HepG2 (cell line): ENCODE measurements around the gene SEMA3E. TPM values are rescaled to one million over a fixed set of nuclear protein-coding genes. Genes with fewer than 3 reads are reported as not detected.

Experiments
- ATAC-seq: fragments of 200-7000 bp; cut with Tn5 transposase; 3 replicates; pipeline ENCODE4 v1.9.1; 2020; ENCODE audit warnings: mild to moderate bottlenecking, moderate library complexity
- BruUV-seq: library from RNA; stranded (reverse); fragments of 400-500 nt; replicated peaks from 2 replicates; lab custom pipeline; 2021; lab: Mats Ljungman, UMichigan
- CTCF ChIA-PET: fragments of 300-600 bp; formaldehyde crosslinking; extraction: SDS; loops from one replicate; lab custom pipeline; 2021; ENCODE audit warnings: low total read pairs, inconsistent platforms, low intra/inter-chr PET ratio; lab: Yijun Ruan, JAX
- POLR2A ChIA-PET: fragments of 350-600 bp; sonication (Branson Sonifier 250); formaldehyde crosslinking; loops from one replicate; lab custom pipeline; 2020; ENCODE audit warnings: antibody characterized with exemption, inconsistent platforms; lab: Yijun Ruan, JAX
- DNase-seq: peaks from one replicate; pipeline ENCODE4 v3.0.0-alpha.2; 2015; ENCODE audit warnings: low spot score
- FAIRE-seq: peaks from 3 replicates; lab custom pipeline; 2011; peaks lifted over from hg19 to GRCh38; lab: Jason Lieb, UNC
- H2AFZ ChIP-seq: one replicate; pipeline ENCODE4 v1.6.1; 2011; ENCODE audit warnings: low read length, inconsistent platforms
- H3K27ac ChIP-seq: fragments of 300-600 bp; 3 replicates; pipeline ENCODE4 v1.8.0; 2011; ENCODE audit warnings: mixed run types, mild to moderate bottlenecking, mixed read lengths, low read length, inconsistent platforms; ENCODE audit not compliant: insufficient read depth; ENCODE audit errors: extremely low read length
- H3K27me3 ChIP-seq, 2 experiments: fragments of 200-600 bp in 1 of 2; 2 replicates in 1 of 2; 3 replicates in 1 of 2; pipeline versions ENCODE4 v1.6.0 to v1.8.0; 2011; ENCODE audit warnings: low read length in 2 of 2, mild to moderate bottlenecking in 2 of 2, moderate library complexity in 2 of 2, inconsistent platforms in 1 of 2; ENCODE audit not compliant: insufficient read depth in 2 of 2, control insufficient read depth in 1 of 2
- H3K36me3 ChIP-seq, 2 experiments: fragments of 200-600 bp in 1 of 2; replicated peaks in 1 of 2; 2 replicates in 1 of 2; 3 replicates in 1 of 2; pipeline versions ENCODE4 v1.5.1 to v1.8.0; 2011; ENCODE audit warnings: low read length in 2 of 2, inconsistent platforms in 1 of 2; ENCODE audit not compliant: insufficient read depth in 2 of 2, control insufficient read depth in 1 of 2
- H3K4me1 ChIP-seq: 2 replicates; pipeline ENCODE4 v1.5.1; 2012; ENCODE audit warnings: low read length, inconsistent platforms; ENCODE audit not compliant: insufficient read depth
- H3K4me2 ChIP-seq: 2 replicates; pipeline ENCODE4 v1.6.0; 2011; ENCODE audit warnings: low read depth, low read length, inconsistent platforms
- H3K4me3 ChIP-seq, 3 experiments: fragments of 200-600 bp in 1 of 3; sonication (generic), shearing (Covaris generic) in 1 of 3; replicated peaks in 1 of 3; 2 replicates each; pipeline ENCODE4 v1.5.1; 2011 to 2016; ENCODE audit warnings: low read length in 3 of 3, inconsistent platforms in 2 of 3, low read depth in 2 of 3, mild to moderate bottlenecking in 2 of 3, control low read depth in 1 of 3, mixed read lengths in 1 of 3; ENCODE audit not compliant: insufficient read depth in 1 of 3
- H3K79me2 ChIP-seq: one replicate; pipeline ENCODE4 v1.6.1; 2011; ENCODE audit warnings: low read length, inconsistent platforms; ENCODE audit not compliant: insufficient read depth
- H3K9ac ChIP-seq: 2 replicates; pipeline ENCODE4 v1.6.0; 2011; ENCODE audit warnings: mild to moderate bottlenecking, low read depth, low read length, inconsistent platforms; ENCODE audit not compliant: insufficient read depth
- H3K9me3 ChIP-seq: 2 replicates; pipeline ENCODE4 v1.5.1; 2012; ENCODE audit warnings: mild to moderate bottlenecking, low read length
- H4K20me1 ChIP-seq: 2 replicates; pipeline ENCODE4 v1.6.0; 2011; ENCODE audit warnings: inconsistent platforms, mild to moderate bottlenecking, low read length, moderate library complexity; ENCODE audit not compliant: insufficient read depth
- DNMT1 ChIP-seq: sonication (generic); formaldehyde crosslinking; IDR thresholded peaks from 2 replicates; pipeline ENCODE4 v1.5.1; 2020; ENCODE audit warnings: mild to moderate bottlenecking, missing genetic modification reagents
- E2F5 ChIP-seq: sonication (generic); formaldehyde crosslinking; conservative IDR thresholded peaks from 2 replicates; pipeline ENCODE4 v1.4.0; 2020; ENCODE audit warnings: missing genetic modification reagents
- EP300 ChIP-seq, 3 experiments: sonication (generic) in 1 of 3; formaldehyde crosslinking in 1 of 3; IDR thresholded peaks; 2 replicates each; pipeline versions ENCODE4 v1.5.1 to v1.6.1; 2011 to 2020; ENCODE audit warnings: low read depth in 2 of 3, low read length in 2 of 3, borderline replicate concordance in 1 of 3, improper control_type of control experiment in 1 of 3, mild to moderate bottlenecking in 1 of 3, missing genetic modification reagents in 1 of 3, moderate library complexity in 1 of 3
- HIVEP1 ChIP-seq: sonication (generic); formaldehyde crosslinking; IDR thresholded peaks from 2 replicates; pipeline ENCODE4 v1.4.0; 2020; ENCODE audit warnings: mild to moderate bottlenecking, missing genetic modification reagents
- KDM3A ChIP-seq: IDR thresholded peaks from 2 replicates; pipeline ENCODE4 v1.6.1; 2018; ENCODE audit warnings: low read depth, missing compliant biosample characterization
- PAF1 ChIP-seq: IDR thresholded peaks from 2 replicates; pipeline ENCODE4 v1.6.1; 2016; ENCODE audit warnings: missing genetic modification reagents, missing compliant biosample characterization
- PCBP2 ChIP-seq: fragments of 200-400 bp; formaldehyde crosslinking; optimal IDR thresholded peaks from 2 replicates; pipeline ENCODE3; 2018; ENCODE audit warnings: low read length, low read depth; ENCODE audit not compliant: poor library complexity, severe bottlenecking
- PHF8 ChIP-seq: sonication (generic); formaldehyde crosslinking; IDR thresholded peaks from 2 replicates; pipeline ENCODE4 v1.5.0; 2020; ENCODE audit warnings: missing genetic modification reagents
- RORA ChIP-seq: sonication (generic); formaldehyde crosslinking; IDR thresholded peaks from 2 replicates; pipeline ENCODE4 v1.5.0; 2020; ENCODE audit warnings: mild to moderate bottlenecking, missing genetic modification reagents, moderate library complexity
- TAF15 ChIP-seq: fragments of 200-400 bp; formaldehyde crosslinking; IDR thresholded peaks from one replicate; pipeline ENCODE4 v1.6.1; 2018; ENCODE audit warnings: mild to moderate bottlenecking, low read depth, low read length; ENCODE audit not compliant: poor library complexity, severe bottlenecking
- TOE1 ChIP-seq: sonication (generic); formaldehyde crosslinking; IDR thresholded peaks from 2 replicates; pipeline ENCODE4 v1.4.0; 2020; ENCODE audit warnings: mild to moderate bottlenecking, missing genetic modification reagents
- ZBTB43 ChIP-seq: sonication (generic); formaldehyde crosslinking; conservative IDR thresholded peaks from 2 replicates; pipeline ENCODE4 v1.4.0; 2020; ENCODE audit warnings: missing genetic modification reagents
- ZNF256 ChIP-seq: sonication (generic); formaldehyde crosslinking; conservative IDR thresholded peaks from 2 replicates; pipeline ENCODE4 v1.4.0; 2020; ENCODE audit warnings: missing genetic modification reagents
- ZNF3 ChIP-seq: IDR thresholded peaks from 2 replicates; pipeline ENCODE4 v1.7.0; 2017; ENCODE audit warnings: inconsistent platforms
- ZNF7 ChIP-seq: IDR thresholded peaks from 2 replicates; pipeline ENCODE4 v1.6.1; 2016; ENCODE audit warnings: missing biosample characterization, missing genetic modification reagents
- ZNF766 ChIP-seq: sonication (generic); formaldehyde crosslinking; IDR thresholded peaks from 2 replicates; pipeline ENCODE4 v1.5.0; 2020; ENCODE audit warnings: missing genetic modification reagents, borderline replicate concordance
- WGBS: methylation state at CpG from one replicate; pipeline ENCODE4 v1.1.6; 2017; ENCODE audit warnings: low lambda C conversion rate; 5-methylcytosine and 5-hydroxymethylcytosine counted together
- in situ Hi-C: cut with HindIII; loops from 2 replicates; pipeline ENCODE4 v1.10.0; 2017; ENCODE audit warnings: low pct_unique_long_range_greater_than_20kb; ENCODE audit not compliant: extremely low pct_ligation_motif_present
- intact Hi-C: fragments of 100-400 bp; cut with micrococcal nuclease; formaldehyde crosslinking; loops from one replicate; pipeline ENCODE4 v1.10.0; 2022; ENCODE audit not compliant: unreplicated experiment
- polyA plus RNA-seq, 8 experiments: library from polyadenylated mRNA; depleted of rRNA in 3 of 8; stranded (reverse) in 7 of 8; unstranded in 1 of 8; fragments of >200 nt; fragmentation: Illumina TruSeq in 4 of 8; extraction: Trizol in 4 of 8; gene quantifications; 2 replicates each; pipeline versions ENCODE4 v1.2.1 to v1.2.3, GENCODE V29; 2011 to 2016; ENCODE audit warnings: low read depth in 4 of 8, missing spikeins in 1 of 8, mixed read lengths in 1 of 8; ENCODE audit not compliant: insufficient read depth in 1 of 8
- total RNA-seq, 5 experiments: library from RNA; depleted of rRNA; stranded (reverse); fragments of >200 nt; fragmentation: Illumina TruSeq; extraction: Trizol; gene quantifications; 2 replicates each; pipeline ENCODE4 v1.2.3, GENCODE V29; 2016; ENCODE audit warnings: low read depth in 1 of 5
- TF ChIP-seq, protein P1 (sequence below): sonication (generic); formaldehyde crosslinking; IDR thresholded peaks from 2 replicates; pipeline ENCODE4 v1.9.0; 2021; ENCODE audit warnings: missing genetic modification reagents, borderline replicate concordance
- TF ChIP-seq, protein P2 (sequence below): sonication (generic); formaldehyde crosslinking; IDR thresholded peaks from 2 replicates; pipeline ENCODE4 v1.4.0; 2020; ENCODE audit warnings: missing genetic modification reagents, low read depth, mild to moderate bottlenecking, borderline replicate concordance

Gene SEMA3E
- total and polyA plus RNA-seq, 2 of the 13 experiments (the other 11 are each of a cell fraction or from before 2014, with no cell fraction given): not detected

DNA sequence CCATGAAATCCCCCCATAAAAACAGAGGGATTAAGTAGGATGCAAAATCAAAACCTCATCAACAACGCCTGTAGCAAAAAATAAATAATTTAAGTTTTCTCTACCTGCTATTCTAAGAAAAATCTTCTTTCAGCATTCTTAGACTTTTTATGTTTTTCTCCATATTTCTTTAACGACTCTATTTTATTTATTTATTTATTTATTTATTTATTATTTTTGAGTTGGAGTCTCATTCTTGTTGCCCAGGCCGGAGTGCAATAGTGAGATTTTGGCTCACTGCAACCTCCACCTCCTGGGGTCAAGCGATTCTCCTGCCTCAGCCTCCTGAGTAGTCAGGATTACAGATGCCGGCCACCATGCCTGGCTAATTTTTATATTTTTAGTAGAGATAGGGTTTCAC is 192.5 kb downstream of the SEMA3E start:
- DNase-seq (no peak), ATAC-seq (no peak), FAIRE-seq (no peak)
- intact Hi-C loops (no loop called here), in situ Hi-C loops (no loop called here)
- BruUV-seq: no TSS peak
- Histone ChIP-seq H3K36me3 (no peaks in the 10 kb centered on the region), H4K20me1 (no peaks in the 10 kb centered on the region), H3K27ac (no peak overlapping the region), H3K4me3 (no peak overlapping the region), H3K9ac (no peak overlapping the region), H3K9me3 (no peaks in the 10 kb centered on the region), H3K79me2 (no peaks in the 10 kb centered on the region), H3K27me3 (no peaks in the 10 kb centered on the region), H3K4me2 (no peak overlapping the region), H3K4me1 (no peaks in the 10 kb centered on the region), H2AFZ (no peak overlapping the region)
- CTCF ChIA-PET: no interaction called here
- POLR2A ChIA-PET: no interaction called here
- whole genome bisulfite sequencing: 53% methylated on average over 5 of the region's 5 CpGs
- TF ChIP-seq TOE1 (no peak), ZNF256 (CRISPR knock-in tag) (no peak), RORA (CRISPR knock-in tag) (no peak), ZNF766 (CRISPR knock-in tag) (no peak), TAF15 (no peak), PHF8 (no peak), ZBTB43 (CRISPR knock-in tag) (no peak), KDM3A (CRISPR knock-in tag) (no peak), E2F5 (CRISPR knock-in tag) (no peak), EP300 (IDR thresholded peaks at IDR 0.05; ENCODE audit: low read depth in 2 of 2, low read length in 2 of 2) (no peak), EP300 (CRISPR knock-in tag; IDR thresholded peaks at IDR 0.05; ENCODE audit: borderline replicate concordance) (no peak), DNMT1 (no peak), ZNF3 (CRISPR knock-in tag) (no peak), ZNF7 (CRISPR knock-in tag) (no peak), HIVEP1 (CRISPR knock-in tag) (no peak), PCBP2 (no peak), PAF1 (CRISPR knock-in tag) (no peak)
- TF ChIP-seq, protein P1, sequence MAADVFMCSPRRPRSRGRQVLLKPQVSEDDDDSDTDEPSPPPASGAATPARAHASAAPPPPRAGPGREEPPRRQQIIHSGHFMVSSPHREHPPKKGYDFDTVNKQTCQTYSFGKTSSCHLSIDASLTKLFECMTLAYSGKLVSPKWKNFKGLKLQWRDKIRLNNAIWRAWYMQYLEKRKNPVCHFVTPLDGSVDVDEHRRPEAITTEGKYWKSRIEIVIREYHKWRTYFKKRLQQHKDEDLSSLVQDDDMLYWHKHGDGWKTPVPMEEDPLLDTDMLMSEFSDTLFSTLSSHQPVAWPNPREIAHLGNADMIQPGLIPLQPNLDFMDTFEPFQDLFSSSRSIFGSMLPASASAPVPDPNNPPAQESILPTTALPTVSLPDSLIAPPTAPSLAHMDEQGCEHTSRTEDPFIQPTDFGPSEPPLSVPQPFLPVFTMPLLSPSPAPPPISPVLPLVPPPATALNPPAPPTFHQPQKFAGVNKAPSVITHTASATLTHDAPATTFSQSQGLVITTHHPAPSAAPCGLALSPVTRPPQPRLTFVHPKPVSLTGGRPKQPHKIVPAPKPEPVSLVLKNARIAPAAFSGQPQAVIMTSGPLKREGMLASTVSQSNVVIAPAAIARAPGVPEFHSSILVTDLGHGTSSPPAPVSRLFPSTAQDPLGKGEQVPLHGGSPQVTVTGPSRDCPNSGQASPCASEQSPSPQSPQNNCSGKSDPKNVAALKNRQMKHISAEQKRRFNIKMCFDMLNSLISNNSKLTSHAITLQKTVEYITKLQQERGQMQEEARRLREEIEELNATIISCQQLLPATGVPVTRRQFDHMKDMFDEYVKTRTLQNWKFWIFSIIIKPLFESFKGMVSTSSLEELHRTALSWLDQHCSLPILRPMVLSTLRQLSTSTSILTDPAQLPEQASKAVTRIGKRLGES (CRISPR knock-in tag): no peak
- TF ChIP-seq, protein P2, sequence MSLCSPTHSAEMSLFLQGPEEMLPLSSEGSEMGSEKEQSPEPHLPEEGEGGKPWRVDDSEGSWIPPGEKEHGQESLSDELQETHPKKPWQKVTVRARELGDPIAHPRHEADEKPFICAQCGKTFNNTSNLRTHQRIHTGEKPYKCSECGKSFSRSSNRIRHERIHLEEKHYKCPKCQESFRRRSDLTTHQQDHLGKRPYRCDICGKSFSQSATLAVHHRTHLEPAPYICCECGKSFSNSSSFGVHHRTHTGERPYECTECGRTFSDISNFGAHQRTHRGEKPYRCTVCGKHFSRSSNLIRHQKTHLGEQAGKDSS: no peak
